ENCODE measurements around the gene RPUSD1. TPM values are rescaled to one million over a fixed set of nuclear protein-coding genes. Genes with fewer than 3 reads are reported as not detected.
"Not testable (repeated sequence)": the region's sequence is repeated elsewhere in the genome, so short reads cannot be mapped to it uniquely, and the experiment has no call there.

The RPUSD1 gene, protein sequence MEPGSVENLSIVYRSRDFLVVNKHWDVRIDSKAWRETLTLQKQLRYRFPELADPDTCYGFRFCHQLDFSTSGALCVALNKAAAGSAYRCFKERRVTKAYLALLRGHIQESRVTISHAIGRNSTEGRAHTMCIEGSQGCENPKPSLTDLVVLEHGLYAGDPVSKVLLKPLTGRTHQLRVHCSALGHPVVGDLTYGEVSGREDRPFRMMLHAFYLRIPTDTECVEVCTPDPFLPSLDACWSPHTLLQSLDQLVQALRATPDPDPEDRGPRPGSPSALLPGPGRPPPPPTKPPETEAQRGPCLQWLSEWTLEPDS
- total RNA-seq (2022) (19.8 and 24.9 TPM in 2 replicates), Bru-seq, nascent RNA (percentile 41 among the genes with signal in this experiment), BruChase-seq, experiment 1, labeled RNA remaining after a 6-hour chase (percentile 63 among the genes with signal in this experiment), BruChase-seq, experiment 2, labeled RNA remaining after a 2-hour chase (percentile 59 among the genes with signal in this experiment)
- long read RNA-seq, transcript RPUSD1-201 (6 exons, 2,050 nt) = major isoform, 33 of 80 reads
- long read RNA-seq, partial matches to known transcripts = 10 of 80 reads
- long read RNA-seq, other reads (novel, unspliced or antisense) = 28 of 80 reads

DNA sequence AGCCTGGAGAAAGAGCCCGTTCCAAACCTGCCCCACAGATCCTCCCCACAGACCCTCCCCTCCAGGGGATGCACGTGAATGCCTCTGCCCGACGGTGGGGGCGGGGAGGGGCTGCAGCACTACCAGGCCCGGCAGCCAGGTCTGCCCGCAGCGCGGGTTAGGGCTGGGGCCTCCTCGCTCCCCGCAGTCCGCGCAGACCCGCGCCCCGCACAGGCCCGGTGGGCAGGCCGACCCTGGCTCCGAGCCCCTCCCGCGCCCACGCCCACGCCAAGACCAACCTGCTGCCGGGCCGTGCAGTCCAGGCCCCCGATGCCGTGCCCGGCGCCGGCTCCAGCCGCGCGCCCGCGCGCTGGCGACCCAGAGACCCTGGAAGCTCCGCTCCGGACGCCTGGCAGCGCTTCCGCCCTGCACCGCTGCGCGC lies at the start of gene RPUSD1:
Gene RPUSD1 (minus strand): TSS at position 404 of the 421 bp plus-strand sequence. CDS start 644 bp downstream, outside the sequence.
- no peak for DNase-seq (ENCODE audit: unreplicated experiment)
- no peaks in the 10 kb centered on the region for H3K9me3 Mint-ChIP-seq (ENCODE audit: unreplicated experiment)
- H3K27me3 Mint-ChIP-seq (ENCODE audit: insufficient read depth, unreplicated experiment) = no peaks in the 10 kb centered on the region
- peaks cover 6% of the 10 kb centered on the region for H3K4me1 Mint-ChIP-seq (ENCODE audit: insufficient read depth, unreplicated experiment)
- BruUV-seq (replicated peaks) = no TSS peak
- intact Hi-C loops (cut with micrococcal nuclease) = loop anchor here (5.0 kb wide), 1 partner anchor 61 kb away; the partner anchor contains the start of genes CCDC78 and HAGHL
- H3K27ac Mint-ChIP-seq (ENCODE audit: low read depth, unreplicated experiment) = no peak within 1 kb of the TSS
- H3K4me3 Mint-ChIP-seq (ENCODE audit: unreplicated experiment) = peak within 1 kb of the TSS; percentile 77
- TF ChIP-seq, protein P1, sequence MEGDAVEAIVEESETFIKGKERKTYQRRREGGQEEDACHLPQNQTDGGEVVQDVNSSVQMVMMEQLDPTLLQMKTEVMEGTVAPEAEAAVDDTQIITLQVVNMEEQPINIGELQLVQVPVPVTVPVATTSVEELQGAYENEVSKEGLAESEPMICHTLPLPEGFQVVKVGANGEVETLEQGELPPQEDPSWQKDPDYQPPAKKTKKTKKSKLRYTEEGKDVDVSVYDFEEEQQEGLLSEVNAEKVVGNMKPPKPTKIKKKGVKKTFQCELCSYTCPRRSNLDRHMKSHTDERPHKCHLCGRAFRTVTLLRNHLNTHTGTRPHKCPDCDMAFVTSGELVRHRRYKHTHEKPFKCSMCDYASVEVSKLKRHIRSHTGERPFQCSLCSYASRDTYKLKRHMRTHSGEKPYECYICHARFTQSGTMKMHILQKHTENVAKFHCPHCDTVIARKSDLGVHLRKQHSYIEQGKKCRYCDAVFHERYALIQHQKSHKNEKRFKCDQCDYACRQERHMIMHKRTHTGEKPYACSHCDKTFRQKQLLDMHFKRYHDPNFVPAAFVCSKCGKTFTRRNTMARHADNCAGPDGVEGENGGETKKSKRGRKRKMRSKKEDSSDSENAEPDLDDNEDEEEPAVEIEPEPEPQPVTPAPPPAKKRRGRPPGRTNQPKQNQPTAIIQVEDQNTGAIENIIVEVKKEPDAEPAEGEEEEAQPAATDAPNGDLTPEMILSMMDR (IDR thresholded peaks at IDR 0.05; ENCODE audit: unreplicated experiment) = no peak
- ChIA-PET CTCF (interaction anchor here (0.7 to 3.2 kb wide), 3 partner anchors 42 to 77 kb away, joined by 3 to 21 read pairs (median 3); partner anchors contain the start of gene CIAO3), POLR2A (interaction anchor here (0.5 to 2.1 kb wide), 11 partner anchors 28 to 1672 kb away, joined by 3 to 12 read pairs (median 4); partner anchors contain the start of genes ANTKMT, METRN, MSLN and TEDC2)
- H3K36me3 Mint-ChIP-seq (ENCODE audit: insufficient read depth, unreplicated experiment) = peaks cover 17% of the 10 kb centered on the region

DNA sequence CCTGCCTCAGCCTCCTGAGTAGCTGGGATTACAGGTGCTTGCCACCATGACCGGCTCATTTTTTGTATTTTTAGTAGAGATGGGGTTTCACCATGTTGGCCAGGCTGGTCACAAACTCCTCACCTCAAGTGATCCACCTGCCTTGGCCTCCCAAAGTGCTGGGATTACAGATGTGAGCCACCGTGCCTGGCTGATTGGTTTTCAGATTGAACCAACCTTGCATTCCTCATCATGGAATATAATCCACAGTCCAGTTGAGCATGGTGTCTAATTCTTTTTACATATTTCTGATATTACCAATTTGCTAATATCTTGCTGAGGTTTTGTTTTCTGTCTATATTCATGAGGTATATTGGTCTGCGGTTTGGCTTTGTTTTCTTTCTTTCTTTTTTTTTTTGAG lies 48.6 kb upstream of the RPUSD1 start:
- BruUV-seq (replicated peaks); H3K36me3 Mint-ChIP-seq (ENCODE audit: insufficient read depth, unreplicated experiment); CTCF ChIA-PET; DNase-seq (ENCODE audit: unreplicated experiment); H3K4me3 Mint-ChIP-seq (ENCODE audit: unreplicated experiment); H3K27me3 Mint-ChIP-seq (ENCODE audit: insufficient read depth, unreplicated experiment); H3K4me1 Mint-ChIP-seq (ENCODE audit: insufficient read depth, unreplicated experiment); intact Hi-C loops (cut with micrococcal nuclease); POLR2A ChIA-PET; H3K27ac Mint-ChIP-seq (ENCODE audit: low read depth, unreplicated experiment); H3K9me3 Mint-ChIP-seq (ENCODE audit: unreplicated experiment): not testable (repeated sequence)

DNA sequence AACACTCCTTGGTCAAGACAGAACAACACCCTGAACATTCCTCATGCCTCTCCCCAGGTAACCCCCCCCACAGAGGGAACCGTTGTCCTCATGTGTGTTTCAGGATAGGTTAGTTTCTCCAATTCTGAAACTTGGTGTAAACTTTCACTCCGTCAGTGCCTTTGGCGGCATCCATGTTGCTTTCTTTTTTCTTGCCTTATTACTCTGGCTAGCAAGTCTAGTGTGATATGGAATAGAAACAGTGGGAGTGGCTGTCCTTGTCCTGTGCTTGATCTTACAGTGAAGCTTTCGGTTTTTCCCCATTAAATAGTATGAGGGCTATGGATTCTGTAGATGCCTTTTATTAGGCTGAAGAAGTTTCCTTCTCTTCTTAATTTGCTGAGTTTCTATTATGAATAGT lies 48.0 kb upstream of the RPUSD1 start:
- H3K4me3 Mint-ChIP-seq (ENCODE audit: unreplicated experiment) = no peak overlapping the region
- DNase-seq (ENCODE audit: unreplicated experiment) = no peak
- TF ChIP-seq, protein P1 (IDR thresholded peaks at IDR 0.05; ENCODE audit: unreplicated experiment) = no peak
- ChIA-PET CTCF (no interaction called here), POLR2A (no interaction called here)
- no peaks in the 10 kb centered on the region for H3K4me1 Mint-ChIP-seq (ENCODE audit: insufficient read depth, unreplicated experiment)
- no TSS peak for BruUV-seq (replicated peaks)
- H3K36me3 Mint-ChIP-seq (ENCODE audit: insufficient read depth, unreplicated experiment) = no peaks in the 10 kb centered on the region
- intact Hi-C loops (cut with micrococcal nuclease) = no loop called here
- no peak overlapping the region for H3K27ac Mint-ChIP-seq (ENCODE audit: low read depth, unreplicated experiment)
- no peaks in the 10 kb centered on the region for H3K9me3 Mint-ChIP-seq (ENCODE audit: unreplicated experiment)
- H3K27me3 Mint-ChIP-seq (ENCODE audit: insufficient read depth, unreplicated experiment) = no peaks in the 10 kb centered on the region

DNA sequence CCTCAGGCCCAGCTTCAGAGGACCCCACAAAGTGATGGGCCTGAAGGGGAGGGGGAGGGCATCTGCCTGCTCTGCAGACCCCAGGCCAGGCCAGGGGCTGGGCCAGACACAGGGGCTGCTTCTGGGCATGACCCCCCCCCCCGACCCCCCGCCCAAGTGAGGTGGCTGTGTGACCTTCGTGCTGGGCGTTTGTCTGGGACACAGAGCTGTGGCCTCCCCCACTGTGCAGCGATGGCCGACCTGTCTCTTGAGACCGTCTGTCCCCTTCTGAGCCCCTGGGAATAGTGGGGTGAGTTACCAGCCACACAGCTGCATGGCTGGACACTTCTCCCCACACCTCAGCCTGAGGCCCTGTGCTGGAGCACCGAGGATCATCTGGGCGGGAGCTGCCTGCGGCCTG lies 47.2 kb upstream of the RPUSD1 start:
- Mint-ChIP-seq H3K36me3 (ENCODE audit: insufficient read depth, unreplicated experiment) (no peaks in the 10 kb centered on the region), H3K27ac (ENCODE audit: low read depth, unreplicated experiment) (no peak overlapping the region), H3K4me1 (ENCODE audit: insufficient read depth, unreplicated experiment) (no peaks in the 10 kb centered on the region), H3K9me3 (ENCODE audit: unreplicated experiment) (no peaks in the 10 kb centered on the region), H3K27me3 (ENCODE audit: insufficient read depth, unreplicated experiment) (no peaks in the 10 kb centered on the region), H3K4me3 (ENCODE audit: unreplicated experiment) (no peak overlapping the region)
- POLR2A ChIA-PET = no interaction called here
- intact Hi-C loops (cut with micrococcal nuclease) = no loop called here
- CTCF ChIA-PET = interaction anchor here (0.5 kb wide), 1 partner anchor 215 kb away, joined by 5 read pairs; no protein-coding TSS in a partner anchor
- DNase-seq (ENCODE audit: unreplicated experiment) = no peak
- TF ChIP-seq, protein P1 (IDR thresholded peaks at IDR 0.05; ENCODE audit: unreplicated experiment) = no peak
- BruUV-seq (replicated peaks) = no TSS peak

Measured in MCF 10A (cell line).